K562 (cell line): ENCODE measurements around the gene CACNA1C. TPM values are rescaled to one million over a fixed set of nuclear protein-coding genes. Genes with fewer than 3 reads are reported as not detected.

Source experiments
- ATAC-seq: fragments of 200-7000 bp; cut with Tn5 transposase; 3 replicates; pipeline ENCODE4 v1.9.1; 2020; ENCODE audit warnings: moderate library complexity
- BruUV-seq: library from RNA; stranded (reverse); fragments of 400-500 nt; replicated peaks from 2 replicates; lab custom pipeline; 2021; lab: Mats Ljungman, UMichigan
- CTCF ChIA-PET: fragments of 300-600 bp; formaldehyde crosslinking; extraction: SDS; loops from one replicate; lab custom pipeline; 2021; ENCODE audit warnings: low intra/inter-chr PET ratio; lab: Yijun Ruan, JAX
- POLR2A ChIA-PET: fragments of 300-600, 350-650 bp; sonication (Branson Sonifier 250); formaldehyde crosslinking; extraction: SDS; loops from one replicate; lab custom pipeline; 2021; ENCODE audit warnings: antibody characterized with exemption, inconsistent platforms; lab: Yijun Ruan, JAX
- DNase-seq, 4 experiments: peaks; one replicate each; pipeline versions ENCODE4 v3.0.0 to v3.0.0-alpha.2; 2011 to 2018; ENCODE audit warnings: low spot score in 3 of 4, mixed read lengths in 3 of 4; ENCODE audit errors: extremely low read depth in 1 of 4
- FAIRE-seq: peaks from 2 replicates; lab custom pipeline; 2011; peaks lifted over from hg19 to GRCh38; lab: Jason Lieb, UNC
- H2AFZ ChIP-seq: 2 replicates; pipeline ENCODE4 v1.6.0; 2011; ENCODE audit warnings: low read depth, low read length, control low read depth, inconsistent platforms
- H3K27ac ChIP-seq: fragments of 200-600 bp; 3 replicates; pipeline ENCODE4 v1.8.0; 2011; ENCODE audit warnings: low read depth, mild to moderate bottlenecking, control low read depth, inconsistent platforms, low read length, moderate library complexity, mixed read lengths; ENCODE audit errors: extremely low read depth
- H3K27me3 ChIP-seq, 2 experiments: fragments of 300-600 bp in 1 of 2; 2 replicates in 1 of 2; 3 replicates in 1 of 2; pipeline versions ENCODE4 v1.6.0 to v1.8.0; 2011; ENCODE audit warnings: inconsistent platforms in 2 of 2, low read length in 2 of 2, mild to moderate bottlenecking in 1 of 2, mixed read lengths in 1 of 2, moderate library complexity in 1 of 2; ENCODE audit not compliant: control insufficient read depth in 2 of 2, insufficient read depth in 2 of 2
- H3K36me3 ChIP-seq: fragments of 300-600 bp; 3 replicates; pipeline ENCODE4 v1.8.0; 2011; ENCODE audit warnings: mild to moderate bottlenecking, low read length, inconsistent platforms; ENCODE audit not compliant: control insufficient read depth, insufficient read depth
- H3K4me1 ChIP-seq, 2 experiments: fragments of 200-600 bp in 1 of 2; replicated peaks in 1 of 2; 2 replicates in 1 of 2; 3 replicates in 1 of 2; pipeline versions ENCODE4 v1.5.1 to v1.8.0; 2011; ENCODE audit warnings: inconsistent platforms in 2 of 2, low read length in 2 of 2, mild to moderate bottlenecking in 1 of 2, mixed read lengths in 1 of 2, moderate library complexity in 1 of 2; ENCODE audit not compliant: control insufficient read depth in 2 of 2, insufficient read depth in 2 of 2
- H3K4me2 ChIP-seq: 2 replicates; pipeline ENCODE4 v1.6.1; 2011; ENCODE audit warnings: low read length, control low read depth, inconsistent platforms, mixed read lengths; ENCODE audit not compliant: insufficient read depth
- H3K4me3 ChIP-seq: fragments of 200-600 bp; sonication (generic), shearing (Covaris generic); 2 replicates; pipeline ENCODE4 v1.5.1; 2016; ENCODE audit warnings: control low read depth, inconsistent platforms
- H3K79me2 ChIP-seq: fragments of 200-600 bp; 3 replicates; pipeline ENCODE4 v1.8.0; 2011; ENCODE audit warnings: low read length, inconsistent platforms; ENCODE audit not compliant: control insufficient read depth, insufficient read depth
- H3K9ac ChIP-seq, 2 experiments: 2 replicates each; pipeline versions ENCODE4 v1.6.0 to v1.6.1; 2011; ENCODE audit warnings: low read depth in 2 of 2, low read length in 2 of 2, control low read depth in 1 of 2, inconsistent platforms in 1 of 2, mild to moderate bottlenecking in 1 of 2, mixed read lengths in 1 of 2; ENCODE audit not compliant: insufficient read depth in 1 of 2
- H3K9me1 ChIP-seq: one replicate; pipeline ENCODE4 v1.6.0; 2011; ENCODE audit warnings: inconsistent platforms, mild to moderate bottlenecking, low read length, moderate library complexity; ENCODE audit not compliant: control insufficient read depth, insufficient read depth
- H3K9me3 ChIP-seq: replicated peaks from 2 replicates; pipeline ENCODE4 v1.5.1; 2011; ENCODE audit warnings: low read depth, low read length, inconsistent platforms; ENCODE audit not compliant: control insufficient read depth, insufficient read depth
- H4K20me1 ChIP-seq: replicated peaks from 2 replicates; pipeline ENCODE4 v1.6.1; 2011; ENCODE audit warnings: low read length, inconsistent platforms, mixed read lengths; ENCODE audit not compliant: control insufficient read depth, insufficient read depth
- CBX2 ChIP-seq: fragments of 200-600 bp; sonication (generic); IDR thresholded peaks from one replicate; pipeline ENCODE4 v1.6.1; 2012; ENCODE audit warnings: mild to moderate bottlenecking, low read length, inconsistent platforms; ENCODE audit not compliant: insufficient read depth, poor library complexity, severe bottlenecking
- FOXA1 ChIP-seq: fragments of 450-650 bp; IDR thresholded peaks from 2 replicates; pipeline ENCODE4 v1.6.1; 2016; ENCODE audit warnings: mild to moderate bottlenecking, borderline replicate concordance
- GTF2A2 ChIP-seq: IDR thresholded peaks from 2 replicates; pipeline ENCODE4 v1.6.1; 2016; ENCODE audit warnings: mild to moderate bottlenecking, missing genetic modification characterization, missing compliant biosample characterization
- KDM1A ChIP-seq, 2 experiments: fragments of 450-650 bp; IDR thresholded peaks; 2 replicates each; pipeline ENCODE4 v1.6.1; 2016; ENCODE audit warnings: mild to moderate bottlenecking in 2 of 2
- KLF6 ChIP-seq: fragments of 250-450 bp; sonication (Bioruptor Pico); IDR thresholded peaks from 2 replicates; pipeline ENCODE4 v1.4.0; 2020; ENCODE audit warnings: mild to moderate bottlenecking, moderate library complexity, borderline replicate concordance
- MBD2 ChIP-seq: sonication (generic); IDR thresholded peaks from 2 replicates; pipeline ENCODE4 v1.6.1; 2016; ENCODE audit warnings: low read depth, borderline replicate concordance
- NCOA1 ChIP-seq: fragments of 450-650 bp; IDR thresholded peaks from 2 replicates; pipeline ENCODE4 v1.6.1; 2016; ENCODE audit warnings: low read depth
- NFYB ChIP-seq: IDR thresholded peaks from 2 replicates; pipeline ENCODE4 v1.6.1; 2011; ENCODE audit warnings: mild to moderate bottlenecking, moderate library complexity; ENCODE audit not compliant: insufficient read length; ENCODE audit errors: extremely low read depth
- NRF1 ChIP-seq, 2 experiments: fragments of 450-650 bp; IDR thresholded peaks in 1 of 2; conservative IDR thresholded peaks in 1 of 2; 2 replicates each; pipeline ENCODE4 v1.6.1; 2014; ENCODE audit warnings: mild to moderate bottlenecking in 2 of 2
- POU5F1 ChIP-seq: fragments of 150-350 bp; IDR thresholded peaks from 2 replicates; pipeline ENCODE4 v1.6.1; 2014; ENCODE audit warnings: borderline replicate concordance, low read length, low read depth, mild to moderate bottlenecking; ENCODE audit not compliant: partially characterized antibody
- RBM22 ChIP-seq: fragments of 200-400 bp; formaldehyde crosslinking; IDR thresholded peaks from 2 replicates; pipeline ENCODE4 v1.6.1; 2018; ENCODE audit warnings: low read length, low read depth; ENCODE audit not compliant: poor library complexity, severe bottlenecking
- SMAD1 ChIP-seq: fragments of 150-350 bp; IDR thresholded peaks from 2 replicates; pipeline ENCODE4 v1.6.1; 2014; ENCODE audit warnings: low read length, low read depth; ENCODE audit not compliant: partially characterized antibody
- TAF9B ChIP-seq: fragments of 450-650 bp; IDR thresholded peaks from 2 replicates; pipeline ENCODE4 v1.6.1; 2018; ENCODE audit warnings: mild to moderate bottlenecking; ENCODE audit not compliant: partially characterized antibody
- ZEB2 ChIP-seq: fragments of 450-650 bp; IDR thresholded peaks from 2 replicates; pipeline ENCODE4 v1.6.1; 2016
- ZNF311 ChIP-seq: fragments of 250-450 bp; sonication (Bioruptor Pico); IDR thresholded peaks from 2 replicates; pipeline ENCODE4 v1.4.0; 2020; ENCODE audit warnings: mild to moderate bottlenecking, moderate library complexity
- ZNF445 ChIP-seq: fragments of 250-450 bp; sonication (Bioruptor Pico); IDR thresholded peaks from 2 replicates; pipeline ENCODE4 v1.4.0; 2020; ENCODE audit warnings: low read depth, mild to moderate bottlenecking, moderate library complexity
- ZZZ3 ChIP-seq: fragments of 450-650 bp; IDR thresholded peaks from 2 replicates; pipeline ENCODE4 v1.6.1; 2016; ENCODE audit warnings: antibody characterized with exemption, mild to moderate bottlenecking, moderate library complexity
- WGBS: fragments of 100-300 bp; shearing (Covaris generic); methylation state at CpG from one replicate; pipeline ENCODE4 v1.1.6; 2016; ENCODE audit warnings: low coverage, mixed read lengths; ENCODE audit not compliant: insufficient coverage; ENCODE audit errors: missing lambda C conversion rate; 5-methylcytosine and 5-hydroxymethylcytosine counted together
- in situ Hi-C: fragments of 300-500 bp; cut with MboI; formaldehyde crosslinking; loops from 4 replicates; pipeline ENCODE4 v1.15.0; 2018; ENCODE audit warnings: inconsistent platforms, mixed read lengths
- intact Hi-C: fragments of 100-400 bp; cut with micrococcal nuclease; formaldehyde crosslinking; loops from 2 replicates; pipeline ENCODE4 v1.14.2; 2022
- polyA plus RNA-seq, 8 experiments: library from polyadenylated mRNA; depleted of rRNA in 4 of 8; stranded (reverse) in 5 of 8; unstranded in 3 of 8; fragments of >200 nt; fragmentation: Nextera tagmentation in 2 of 8; fragmentation: Illumina TruSeq in 1 of 8; extraction: Ambion mirVana in 2 of 8; extraction: Trizol in 1 of 8; gene quantifications; 2 replicates each; pipeline versions ENCODE4 v1.2.1 to v1.2.3, GENCODE V29; 2011 to 2014; ENCODE audit warnings: inconsistent platforms in 1 of 8, missing spikeins in 1 of 8
- total RNA-seq, 7 experiments: library from RNA; depleted of rRNA in 6 of 7; stranded (reverse); fragments of >200 nt in 6 of 7; fragmentation: Illumina TruSeq in 2 of 7; extraction: Trizol in 2 of 7; gene quantifications; 2 replicates each; pipeline versions ENCODE4 v1.2.1 to v1.2.3, GENCODE V29; 2011 to 2021; ENCODE audit warnings: low replicate concordance in 1 of 7
- TF ChIP-seq, protein P1 (sequence below), 3 experiments: IDR thresholded peaks in 2 of 3; conservative IDR thresholded peaks in 1 of 3; 2 replicates each; pipeline ENCODE4 v1.5.1; 2011 to 2012; ENCODE audit warnings: low read length in 3 of 3, mild to moderate bottlenecking in 3 of 3, control low read depth in 2 of 3, improper control_type of control experiment in 1 of 3, inconsistent platforms in 1 of 3, low read depth in 1 of 3, mixed read lengths in 1 of 3, moderate library complexity in 1 of 3; ENCODE audit not compliant: insufficient read depth in 2 of 3
- TF ChIP-seq, protein P2 (sequence below): fragments of 450-650 bp; IDR thresholded peaks from 2 replicates; pipeline ENCODE4 v1.6.1; 2016; ENCODE audit warnings: missing biosample characterization, missing genetic modification characterization
- TF ChIP-seq, protein P3 (sequence below): fragments of 250-450 bp; sonication (Bioruptor Pico); IDR thresholded peaks from 2 replicates; pipeline ENCODE4 v1.5.0; 2020; ENCODE audit warnings: mild to moderate bottlenecking

The CACNA1C gene
- total and polyA plus RNA-seq, 9 of the 15 experiments (the other 6 are each of a cell fraction or from before 2014, with no cell fraction given), result not detected

DNA sequence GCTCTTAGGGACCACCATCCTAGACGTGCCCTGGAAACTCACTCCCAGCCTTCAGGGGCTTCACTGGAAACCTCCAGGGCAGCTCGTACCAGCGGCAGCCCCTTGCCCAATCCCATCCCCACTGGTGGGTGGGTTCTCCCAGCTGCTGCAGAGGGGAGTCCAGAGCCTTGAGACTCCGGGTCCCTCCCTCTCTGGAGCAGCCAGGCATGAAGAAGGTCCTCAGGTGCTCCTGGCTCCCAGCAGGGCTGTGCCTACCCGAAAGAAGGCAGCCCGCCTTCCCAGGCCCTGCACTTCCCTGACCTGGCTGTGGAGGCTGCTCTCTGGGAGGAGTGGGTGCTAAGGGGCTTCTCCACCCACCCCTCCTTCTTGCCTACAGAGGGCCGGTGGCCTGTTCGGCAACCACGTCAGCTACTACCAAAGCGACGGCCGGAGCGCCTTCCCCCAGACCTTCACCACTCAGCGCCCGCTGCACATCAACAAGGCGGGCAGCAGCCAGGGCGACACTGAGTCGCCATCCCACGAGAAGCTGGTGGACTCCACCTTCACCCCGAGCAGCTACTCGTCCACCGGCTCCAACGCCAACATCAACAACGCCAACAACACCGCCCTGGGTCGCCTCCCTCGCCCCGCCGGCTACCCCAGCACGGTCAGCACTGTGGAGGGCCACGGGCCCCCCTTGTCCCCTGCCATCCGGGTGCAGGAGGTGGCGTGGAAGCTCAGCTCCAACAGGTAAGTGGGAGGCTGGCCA lies 626.5 kb downstream of the CACNA1C start:
- FAIRE-seq, result no peak
- Histone ChIP-seq H3K36me3 (no peaks in the 10 kb centered on the region), H3K4me1 (peaks cover 0 to 4% of the 10 kb centered on the region in 2 experiments; a peak in 1 of 5 replicates), H4K20me1 (no peaks in the 10 kb centered on the region), H2AFZ (no peak overlapping the region), H3K9ac (no peak overlapping the region; a peak in 1 of 4 replicates), H3K27me3 (peaks cover 0 to 31% of the 10 kb centered on the region in 2 experiments; a peak in 4 of 5 replicates), H3K79me2 (no peaks in the 10 kb centered on the region), H3K4me3 (no peak overlapping the region), H3K27ac (no peak overlapping the region), H3K4me2 (no peak overlapping the region), H3K9me1 (no peaks in the 10 kb centered on the region), H3K9me3 (no peaks in the 10 kb centered on the region)
- under 1% methylated on average over 21 of the region's 33 CpGs for WGBS
- TF ChIP-seq, protein P1, sequence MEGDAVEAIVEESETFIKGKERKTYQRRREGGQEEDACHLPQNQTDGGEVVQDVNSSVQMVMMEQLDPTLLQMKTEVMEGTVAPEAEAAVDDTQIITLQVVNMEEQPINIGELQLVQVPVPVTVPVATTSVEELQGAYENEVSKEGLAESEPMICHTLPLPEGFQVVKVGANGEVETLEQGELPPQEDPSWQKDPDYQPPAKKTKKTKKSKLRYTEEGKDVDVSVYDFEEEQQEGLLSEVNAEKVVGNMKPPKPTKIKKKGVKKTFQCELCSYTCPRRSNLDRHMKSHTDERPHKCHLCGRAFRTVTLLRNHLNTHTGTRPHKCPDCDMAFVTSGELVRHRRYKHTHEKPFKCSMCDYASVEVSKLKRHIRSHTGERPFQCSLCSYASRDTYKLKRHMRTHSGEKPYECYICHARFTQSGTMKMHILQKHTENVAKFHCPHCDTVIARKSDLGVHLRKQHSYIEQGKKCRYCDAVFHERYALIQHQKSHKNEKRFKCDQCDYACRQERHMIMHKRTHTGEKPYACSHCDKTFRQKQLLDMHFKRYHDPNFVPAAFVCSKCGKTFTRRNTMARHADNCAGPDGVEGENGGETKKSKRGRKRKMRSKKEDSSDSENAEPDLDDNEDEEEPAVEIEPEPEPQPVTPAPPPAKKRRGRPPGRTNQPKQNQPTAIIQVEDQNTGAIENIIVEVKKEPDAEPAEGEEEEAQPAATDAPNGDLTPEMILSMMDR (IDR thresholded peaks at IDR 0.05 in 2 of 3, conservative IDR thresholded peaks at IDR 0.05 in 1 of 3; ENCODE audit: insufficient read depth in 2 of 3, low read depth in 1 of 3, low read length in 3 of 3), result no peak
- no peak for TF ChIP-seq KLF6 (CRISPR knock-in tag)
- TF ChIP-seq CBX2, result no peak
- no peak for TF ChIP-seq FOXA1
- no peak for TF ChIP-seq NFYB
- TF ChIP-seq POU5F1, result no peak
- TF ChIP-seq, protein P2, sequence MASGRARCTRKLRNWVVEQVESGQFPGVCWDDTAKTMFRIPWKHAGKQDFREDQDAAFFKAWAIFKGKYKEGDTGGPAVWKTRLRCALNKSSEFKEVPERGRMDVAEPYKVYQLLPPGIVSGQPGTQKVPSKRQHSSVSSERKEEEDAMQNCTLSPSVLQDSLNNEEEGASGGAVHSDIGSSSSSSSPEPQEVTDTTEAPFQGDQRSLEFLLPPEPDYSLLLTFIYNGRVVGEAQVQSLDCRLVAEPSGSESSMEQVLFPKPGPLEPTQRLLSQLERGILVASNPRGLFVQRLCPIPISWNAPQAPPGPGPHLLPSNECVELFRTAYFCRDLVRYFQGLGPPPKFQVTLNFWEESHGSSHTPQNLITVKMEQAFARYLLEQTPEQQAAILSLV (tag), result no peak
- TF ChIP-seq NCOA1, result no peak
- TF ChIP-seq KDM1A (IDR thresholded peaks at IDR 0.05), result no peak
- TF ChIP-seq SMAD1, result no peak
- TF ChIP-seq ZNF311, result no peak
- TF ChIP-seq MBD2, result no peak
- no peak for TF ChIP-seq RBM22
- no peak for TF ChIP-seq GTF2A2 (tag)
- TF ChIP-seq ZZZ3, result no peak
- TF ChIP-seq TAF9B, result no peak
- TF ChIP-seq ZEB2, result no peak
- TF ChIP-seq ZNF445 (CRISPR knock-in tag), result no peak
- TF ChIP-seq, protein P3, sequence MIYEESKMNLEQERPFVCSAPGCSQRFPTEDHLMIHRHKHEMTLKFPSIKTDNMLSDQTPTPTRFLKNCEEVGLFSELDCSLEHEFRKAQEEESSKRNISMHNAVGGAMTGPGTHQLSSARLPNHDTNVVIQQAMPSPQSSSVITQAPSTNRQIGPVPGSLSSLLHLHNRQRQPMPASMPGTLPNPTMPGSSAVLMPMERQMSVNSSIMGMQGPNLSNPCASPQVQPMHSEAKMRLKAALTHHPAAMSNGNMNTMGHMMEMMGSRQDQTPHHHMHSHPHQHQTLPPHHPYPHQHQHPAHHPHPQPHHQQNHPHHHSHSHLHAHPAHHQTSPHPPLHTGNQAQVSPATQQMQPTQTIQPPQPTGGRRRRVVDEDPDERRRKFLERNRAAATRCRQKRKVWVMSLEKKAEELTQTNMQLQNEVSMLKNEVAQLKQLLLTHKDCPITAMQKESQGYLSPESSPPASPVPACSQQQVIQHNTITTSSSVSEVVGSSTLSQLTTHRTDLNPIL (CRISPR knock-in tag), result no peak
- TF ChIP-seq NRF1 (conservative IDR thresholded peaks at IDR 0.05 in 1 of 2, IDR thresholded peaks at IDR 0.05 in 1 of 2), result no peak
- no TSS peak for BruUV-seq
- ChIA-PET POLR2A (no interaction called here), CTCF (no interaction called here)
- intact Hi-C loops (no loop called here), in situ Hi-C loops (no loop called here)
- no peak for ATAC-seq
- no peak for DNase-seq
